Activated B cell treated with CpG ODN at 0.5 μM for 24 hours (primary cell): Measurements from ENCODE around the gene FAM53A. TPM values are rescaled to one million over a fixed set of nuclear protein-coding genes. Genes with fewer than 3 reads are reported as not detected.
A peak's percentile ranks its signal among the peaks of the same experiment; 100 is the strongest.

Experiments used
- ATAC-seq: fragments of 200-7000 bp; cut with Tn5 transposase; one replicate; pipeline ENCODE4 v1.10.0; 2021; ENCODE audit warnings: low read depth, mild to moderate bottlenecking, moderate library complexity
- CTCF ChIA-PET: fragments of 350-600 bp; sonication (Branson Sonifier 250); formaldehyde crosslinking; loops from one replicate; lab custom pipeline; 2021; ENCODE audit warnings: antibody characterized with exemption; lab: Charles Lee
- POLR2A ChIA-PET: fragments of 350-600 bp; sonication (Branson Sonifier 250); formaldehyde crosslinking; loops from one replicate; lab custom pipeline; 2021; ENCODE audit warnings: antibody characterized with exemption; lab: Charles Lee
- DNase-seq: peaks from one replicate; pipeline ENCODE4 v3.0.0; 2022
- H3K27ac Mint-ChIP-seq: one replicate; pipeline ENCODE4 v1.8.0; 2020; ENCODE audit warnings: mixed read lengths
- H3K27me3 Mint-ChIP-seq: one replicate; pipeline ENCODE4 v1.8.0; 2021; ENCODE audit warnings: mixed read lengths
- H3K36me3 Mint-ChIP-seq: one replicate; pipeline ENCODE4 v1.8.0; 2021; ENCODE audit warnings: low read depth, mixed read lengths
- H3K4me1 Mint-ChIP-seq: one replicate; pipeline ENCODE4 v1.8.0; 2021; ENCODE audit warnings: mixed read lengths
- H3K4me3 Mint-ChIP-seq: one replicate; pipeline ENCODE4 v1.8.0; 2020; ENCODE audit warnings: mild to moderate bottlenecking, mixed read lengths
- H3K9me3 Mint-ChIP-seq: one replicate; pipeline ENCODE4 v1.8.0; 2020; ENCODE audit warnings: mixed read lengths
- CTCF ChIP-seq: fragments of 200-600 bp; IDR thresholded peaks from one replicate; pipeline ENCODE4 v1.8.0; 2022; ENCODE audit warnings: antibody characterized with exemption, mild to moderate bottlenecking
- intact Hi-C: fragments of 100-400 bp; cut with micrococcal nuclease; formaldehyde crosslinking; loops from one replicate; pipeline ENCODE4 v1.15.1; 2024
- total RNA-seq: library from RNA; stranded (reverse); gene quantifications from 2 replicates; pipeline ENCODE4 v1.2.3, GENCODE V29; 2022

FAM53A gene
- total RNA-seq, 1 donor from 2014 or later = 1.2 TPM

DNA sequence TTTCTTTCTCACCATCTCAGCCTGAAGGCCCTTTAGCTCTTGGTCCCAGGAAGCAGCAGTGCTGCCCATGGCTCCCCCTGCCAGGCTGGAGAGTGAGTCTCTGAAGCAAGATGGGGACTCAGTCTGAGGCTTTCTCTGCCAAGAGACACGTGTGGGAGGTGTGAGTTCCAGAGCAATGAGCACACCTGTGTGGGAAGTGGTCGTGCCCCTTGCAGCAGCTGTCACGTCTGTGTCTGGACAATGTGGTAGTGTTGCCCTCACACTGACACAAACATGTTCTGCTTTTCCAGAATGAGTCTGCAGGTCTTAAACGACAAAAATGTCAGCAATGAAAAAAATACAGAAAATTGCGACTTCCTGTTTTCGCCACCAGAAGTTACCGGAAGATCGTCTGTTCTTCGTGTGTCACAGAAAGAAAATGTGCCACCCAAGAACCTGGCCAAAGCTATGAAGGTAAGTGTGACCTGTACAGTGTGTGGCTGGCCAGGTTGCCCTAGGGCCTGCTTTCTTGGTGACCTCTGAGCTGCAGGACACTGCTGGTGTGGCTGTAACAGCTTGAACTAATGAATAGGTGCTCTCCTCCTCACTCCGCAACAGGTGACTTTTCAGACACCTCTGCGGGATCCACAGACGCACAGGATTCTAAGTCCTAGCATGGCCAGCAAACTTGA lies 39.2 kb upstream of the FAM53A start:
- Mint-ChIP-seq H3K27me3 (no peaks in the 10 kb centered on the region), H3K27ac (peak overlapping the region; percentile 92), H3K4me3 (peak overlapping the region; percentile 83), H3K4me1 (peaks cover 58% of the 10 kb centered on the region), H3K9me3 (no peaks in the 10 kb centered on the region), H3K36me3 (peaks cover 17% of the 10 kb centered on the region)
- ATAC-seq (peak; percentile 18), DNase-seq (no peak)
- ChIA-PET CTCF (interaction anchor here (0.9 to 10.9 kb wide), 3 partner anchors 13 to 42 kb away, joined by 3 to 286 read pairs (median 4); no protein-coding TSS in a partner anchor), POLR2A (interaction anchor here (0.7 to 8.1 kb wide), 7 partner anchors 10 to 539 kb away, joined by 3 to 138 read pairs (median 8); partner anchors contain the start of genes CTBP1, NELFA, NSD2 and SLBP)
- TF ChIP-seq CTCF = no peak
- intact Hi-C loops = loop anchor here (5.0 kb wide), 1 partner anchor 711 kb away; the partner anchor contains the start of gene FGFRL1

DNA sequence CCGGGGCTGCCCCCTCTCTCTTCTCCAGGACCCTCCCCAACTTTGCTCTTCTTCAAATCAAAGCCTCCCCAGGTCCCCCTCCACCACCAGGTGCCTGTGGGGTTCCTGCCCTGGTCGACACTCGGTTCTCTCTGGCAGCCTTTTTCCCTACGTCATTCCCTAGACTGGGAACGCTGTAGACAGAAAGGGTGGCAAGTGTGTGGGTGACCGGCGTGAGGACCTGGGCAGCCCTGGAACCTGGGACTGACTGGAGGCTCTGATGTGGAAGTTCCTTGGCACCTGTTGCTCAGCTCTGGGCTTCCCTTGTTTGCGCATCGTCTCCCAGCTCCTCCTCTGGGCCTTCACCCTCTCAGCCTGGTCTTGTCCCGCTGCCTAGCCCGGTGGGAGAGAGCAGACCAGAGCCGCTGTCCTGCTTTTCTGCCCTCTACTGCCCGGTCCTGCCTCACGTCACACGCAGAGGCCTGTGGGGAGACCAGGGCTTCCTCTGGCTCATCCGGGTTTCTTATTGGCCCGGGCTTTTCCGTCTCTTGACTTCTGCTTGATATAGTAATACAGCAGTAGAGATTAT lies 38.5 kb upstream of the FAM53A start:
- ChIA-PET CTCF (interaction anchor here (1.2 to 10.9 kb wide), 2 partner anchors 12 to 29 kb away, joined by 4 to 286 read pairs; no protein-coding TSS in a partner anchor), POLR2A (interaction anchor here (0.8 to 8.1 kb wide), 6 partner anchors 10 to 473 kb away, joined by 3 to 138 read pairs (median 9); partner anchors contain the start of genes CTBP1, NELFA, NSD2 and SLBP)
- Mint-ChIP-seq H3K27me3 (no peaks in the 10 kb centered on the region), H3K36me3 (peaks cover 11% of the 10 kb centered on the region), H3K9me3 (no peaks in the 10 kb centered on the region), H3K4me3 (peak overlapping the region; percentile 83), H3K4me1 (peaks cover 63% of the 10 kb centered on the region), H3K27ac (peak overlapping the region; percentile 92)
- no peak for ATAC-seq
- no peak for TF ChIP-seq CTCF
- intact Hi-C loops = loop anchor here (5.0 kb wide), 1 partner anchor 710 kb away; the partner anchor contains the start of gene FGFRL1
- DNase-seq = no peak

DNA sequence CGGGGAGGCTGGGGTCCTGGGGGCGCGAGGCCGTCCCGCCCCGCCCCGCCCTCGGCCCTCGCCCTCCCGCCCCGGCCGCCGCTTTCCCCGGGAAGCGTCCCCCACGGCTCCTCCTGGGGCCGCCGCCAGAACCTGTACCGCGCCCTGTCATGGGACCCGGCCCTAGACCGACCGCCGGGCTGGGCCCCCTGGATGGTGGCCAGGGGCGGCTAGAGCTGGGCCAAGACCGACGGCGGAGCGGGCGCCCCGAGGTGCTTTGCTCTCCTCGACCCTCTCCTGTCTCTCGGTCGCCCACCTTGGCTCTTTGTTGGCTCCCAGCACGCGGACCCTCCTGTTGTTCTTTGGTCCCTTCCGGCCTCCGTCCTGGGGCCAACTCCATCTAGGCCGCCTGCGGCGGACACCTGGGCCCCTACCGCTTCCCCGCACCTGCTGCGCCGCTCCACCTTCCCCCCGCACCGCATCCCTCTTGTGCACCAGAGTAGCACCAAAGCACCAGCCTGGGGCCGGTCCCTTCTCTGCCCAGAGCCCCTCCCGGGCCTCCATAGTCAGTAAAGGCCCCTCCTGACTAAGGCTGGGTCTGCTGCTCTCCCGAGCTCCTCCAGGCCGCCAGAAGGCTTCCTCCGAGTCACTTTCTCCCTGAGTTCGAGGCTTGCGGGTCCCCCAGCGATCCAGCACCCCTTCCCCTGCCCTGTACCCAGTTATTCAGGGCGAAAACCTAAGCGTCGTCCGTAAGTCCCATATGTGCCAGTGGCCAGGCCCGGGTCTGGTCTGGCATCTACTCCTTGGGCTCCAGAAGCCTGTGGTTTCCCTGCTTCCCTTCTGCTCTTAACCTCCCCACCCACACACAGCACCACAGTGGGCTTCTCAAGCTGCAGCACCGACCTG lies 37.8 kb upstream of the FAM53A start:
- H3K9me3 Mint-ChIP-seq = no peaks in the 10 kb centered on the region
- ChIA-PET CTCF (interaction anchor here (0.8 to 10.9 kb wide), 4 partner anchors 9 to 28 kb away, joined by 3 to 286 read pairs (median 16); partner anchors contain the start of gene SLBP), POLR2A (interaction anchor here (0.7 to 8.1 kb wide), 12 partner anchors 8 to 149 kb away, joined by 3 to 138 read pairs (median 5); partner anchors contain the start of genes LETM1, NSD2 and SLBP)
- ATAC-seq (no peak), DNase-seq (no peak)
- intact Hi-C loops = loop anchor here (1.0 to 5.0 kb wide), 3 partner anchors 10 to 710 kb away; partner anchors contain the start of genes FGFRL1 and SLBP
- peak overlapping the region; percentile 83 for H3K4me3 Mint-ChIP-seq
- peaks cover 12% of the 10 kb centered on the region for H3K36me3 Mint-ChIP-seq
- no peaks in the 10 kb centered on the region for H3K27me3 Mint-ChIP-seq
- peak overlapping the region; percentile 92 for H3K27ac Mint-ChIP-seq
- no peak for TF ChIP-seq CTCF
- peaks cover 65% of the 10 kb centered on the region for H3K4me1 Mint-ChIP-seq

DNA sequence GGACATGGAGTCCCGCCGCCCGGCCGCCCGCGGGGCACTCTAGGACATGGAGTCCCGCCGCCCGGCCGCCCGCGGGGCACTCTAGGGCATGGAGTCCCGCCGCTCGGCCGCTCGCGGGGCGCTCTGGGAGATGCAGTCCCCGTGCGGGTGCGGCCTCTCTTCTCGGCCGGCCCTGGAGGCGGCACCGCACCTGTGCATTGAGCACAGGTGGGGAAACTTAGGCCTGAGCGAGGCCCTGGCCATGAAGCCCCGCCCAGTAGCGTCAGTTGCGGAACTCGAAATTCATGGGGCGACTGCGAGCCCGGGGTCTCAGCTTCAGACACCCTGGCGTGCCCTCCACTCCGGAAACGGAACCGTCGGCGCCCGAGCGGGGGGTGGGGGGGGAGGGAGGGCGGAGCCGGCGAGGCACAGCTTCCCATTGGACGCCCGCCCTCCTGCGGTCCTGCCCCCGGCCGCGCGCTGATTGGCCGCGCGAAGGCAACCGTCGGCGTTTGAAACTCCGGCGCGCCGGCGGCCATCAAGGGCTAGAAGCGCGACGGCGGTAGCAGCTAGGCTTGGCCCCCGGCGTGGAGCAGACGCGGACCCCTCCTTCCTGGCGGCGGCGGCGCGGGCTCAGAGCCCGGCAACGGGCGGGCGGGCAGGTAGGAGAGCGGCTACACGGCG lies 37.0 kb upstream of the FAM53A start, which contains the start of the genes TACC3 and TMEM129:
Gene TACC3, plus strand, starts transcription at position 519 of the 663 bp plus-strand sequence. CDS start 1,901 bp downstream, outside the sequence.
Gene TMEM129, minus strand, starts transcription at position 321 of the 663 bp plus-strand sequence. CDS start 486 bp downstream, outside the sequence.
- H3K36me3 Mint-ChIP-seq = peaks cover 11% of the 10 kb centered on the region
- peak within 1 kb of the TSS; percentile 92 for H3K27ac Mint-ChIP-seq
- peak within 1 kb of the TSS; percentile 89 for H3K4me3 Mint-ChIP-seq
- no peak for TF ChIP-seq CTCF
- DNase-seq = peak; percentile 87
- intact Hi-C loops = loop anchor here (1.0 to 5.0 kb wide), 3 partner anchors 9 to 709 kb away; partner anchors contain the start of genes FGFRL1 and SLBP
- H3K9me3 Mint-ChIP-seq = no peaks in the 10 kb centered on the region
- POLR2A ChIA-PET = interaction anchor here (0.6 to 8.1 kb wide), 10 partner anchors 8 to 800 kb away, joined by 3 to 138 read pairs (median 3); partner anchors contain the start of genes LETM1 and SLBP
- no peaks in the 10 kb centered on the region for H3K27me3 Mint-ChIP-seq
- peaks cover 64% of the 10 kb centered on the region for H3K4me1 Mint-ChIP-seq
- CTCF ChIA-PET = interaction anchor here (0.8 to 4.1 kb wide), 3 partner anchors 9 to 29 kb away, joined by 3 to 28 read pairs (median 4); partner anchors contain the start of gene SLBP
- peak; percentile 83 for ATAC-seq
